ENCODE data around the gene TMEM179B. TPM values are rescaled to one million over a fixed set of nuclear protein-coding genes. Genes with fewer than 3 reads are reported as not detected.

The TMEM179B gene
- total RNA-seq, 1 donor from 2014 or later = 20.5 TPM

- intact Hi-C loops (cut with micrococcal nuclease) = no loop called here
- no peak for DNase-seq
- H3K27ac ChIP-seq (replicated peaks) = no peak overlapping the region
- H3K4me3 ChIP-seq = no peak overlapping the region
- H3K27me3 ChIP-seq (ENCODE audit: low read depth) = no peaks in the 10 kb centered on the region
- peaks cover 35% of the 10 kb centered on the region for H3K36me3 ChIP-seq
- no peak for TF ChIP-seq CTCF (IDR thresholded peaks at IDR 0.05; ENCODE audit: borderline replicate concordance)
- H3K9me3 ChIP-seq (replicated peaks) = no peaks in the 10 kb centered on the region
- H3K4me1 ChIP-seq = peaks cover 25% of the 10 kb centered on the region
Observed at GRCh38 chr11:62782753-62783152, 4.4 kb upstream of the TMEM179B start.

DNA sequence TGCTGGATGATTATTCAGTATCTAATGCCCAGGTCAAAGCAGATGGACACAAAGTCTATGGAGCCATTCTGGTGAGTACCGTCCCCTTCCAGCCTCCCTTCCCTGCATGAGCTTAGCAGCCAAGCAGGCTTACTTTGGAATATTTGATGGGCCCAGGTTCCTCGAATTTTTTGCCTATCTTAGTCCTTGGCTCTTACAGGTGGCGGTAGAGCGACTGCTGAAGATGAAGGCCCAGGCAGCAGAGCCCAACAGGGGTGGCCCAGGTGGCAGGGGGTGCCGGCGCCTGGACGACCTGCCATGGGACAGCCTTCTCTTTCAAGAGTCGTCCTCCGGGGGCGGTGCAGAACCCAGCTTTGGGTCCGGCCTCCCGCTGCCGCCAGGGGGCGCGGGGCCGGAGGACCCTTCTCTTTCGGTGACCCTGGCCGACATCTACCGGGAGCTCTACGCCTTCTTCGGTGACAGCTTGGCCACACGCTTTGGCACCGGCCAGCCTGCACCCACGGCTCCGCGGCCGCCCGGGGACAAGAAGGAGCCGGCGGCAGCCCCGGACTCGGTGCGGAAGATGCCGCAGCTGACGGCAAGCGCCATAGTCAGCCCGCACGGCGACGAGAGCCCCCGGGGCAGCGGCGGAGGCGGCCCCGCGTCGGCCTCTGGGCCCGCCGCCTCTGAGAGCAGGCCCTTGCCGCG, 741 bp upstream of the TMEM179B start:
- H3K27me3 ChIP-seq (ENCODE audit: low read depth) = no peaks in the 10 kb centered on the region
- peaks cover 36% of the 10 kb centered on the region for H3K36me3 ChIP-seq
- peak overlapping the region; percentile 99 for H3K4me3 ChIP-seq
- peak; percentile 91 for DNase-seq
- H3K4me1 ChIP-seq = peaks cover 62% of the 10 kb centered on the region
- peak; percentile 95 for TF ChIP-seq CTCF (IDR thresholded peaks at IDR 0.05; ENCODE audit: borderline replicate concordance)
- H3K9me3 ChIP-seq (replicated peaks) = no peaks in the 10 kb centered on the region
- peak overlapping the region; percentile 100 for H3K27ac ChIP-seq (replicated peaks)
- intact Hi-C loops (cut with micrococcal nuclease) = loop anchor here (5.0 kb wide), 1 partner anchor 76 kb away; no protein-coding TSS in a partner anchor

- TF ChIP-seq CTCF (IDR thresholded peaks at IDR 0.05; ENCODE audit: borderline replicate concordance) = no peak
- DNase-seq = no peak
- Histone ChIP-seq H3K4me3 (peak overlapping the region; percentile 99), H3K27ac (replicated peaks) (peak overlapping the region; percentile 100), H3K36me3 (peaks cover 42% of the 10 kb centered on the region), H3K9me3 (replicated peaks) (no peaks in the 10 kb centered on the region), H3K4me1 (peaks cover 84% of the 10 kb centered on the region), H3K27me3 (ENCODE audit: low read depth) (no peaks in the 10 kb centered on the region)
- intact Hi-C loops (cut with micrococcal nuclease) = loop anchor here (5.0 kb wide), 1 partner anchor 73 kb away; no protein-coding TSS in a partner anchor
Observed at GRCh38 chr11:62788991-62789390, 1.8 kb downstream of the TMEM179B start.

DNA sequence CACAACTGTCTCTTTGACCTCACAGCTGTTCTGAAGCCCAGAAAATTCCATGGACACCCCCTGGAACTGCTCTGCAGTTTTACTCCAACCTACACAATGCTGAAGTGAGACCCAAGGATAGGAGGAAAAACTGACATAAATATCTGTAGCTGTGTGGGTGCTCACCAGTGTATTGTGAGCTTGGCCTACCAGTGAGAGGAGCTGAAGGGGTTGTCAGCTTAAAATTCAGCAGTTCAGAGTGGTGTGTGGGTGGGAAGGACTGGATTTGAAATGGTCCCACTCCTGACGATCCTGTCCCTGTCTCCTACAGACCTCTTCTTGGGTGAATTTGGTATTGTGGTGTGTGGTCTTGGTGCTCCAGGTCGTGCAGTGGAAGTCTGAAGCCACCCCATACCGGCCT, 2.4 kb downstream of the TMEM179B start:
- peaks cover 48% of the 10 kb centered on the region for H3K36me3 ChIP-seq

DNA sequence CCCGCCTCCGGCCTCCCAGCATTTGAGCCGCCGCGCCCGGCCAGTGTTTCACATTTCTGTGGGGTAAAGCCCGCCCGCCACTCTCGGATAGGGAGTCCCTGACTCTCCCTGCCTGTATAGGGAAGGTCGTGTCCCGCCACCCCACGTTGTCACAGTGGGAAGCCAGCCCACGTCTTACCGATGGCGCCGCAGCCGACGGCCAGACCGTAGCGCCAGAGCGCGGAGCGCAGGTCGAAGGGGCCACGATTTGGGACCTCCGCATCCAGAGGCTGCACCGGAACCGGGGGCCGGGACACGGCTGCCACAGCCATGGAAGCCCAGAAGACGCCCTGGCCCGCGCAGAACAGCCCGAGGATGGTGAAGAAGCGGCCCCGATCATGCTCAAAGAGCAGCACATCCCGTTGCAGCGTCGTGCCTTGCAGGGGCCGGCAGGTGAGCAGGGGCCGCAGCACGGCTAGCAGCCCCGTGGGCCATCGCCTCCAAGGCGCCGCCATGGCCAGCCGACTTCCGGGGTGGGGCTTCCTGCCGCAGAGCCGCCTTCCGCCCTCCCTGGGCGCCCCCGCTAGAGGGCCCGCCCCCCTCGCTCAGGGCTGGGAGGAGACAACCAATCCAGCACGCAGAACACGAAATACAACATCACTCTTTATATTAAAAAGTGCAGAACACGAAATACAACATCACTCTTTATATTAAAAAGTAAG, 4.4 kb downstream of the TMEM179B start, which contains the start of gene TMEM223:
TSS of gene TMEM223 (minus strand) at position 506 of the 701 bp plus-strand sequence. CDS start at position 494, 12 bp downstream.
- H3K4me1 ChIP-seq = peaks cover 69% of the 10 kb centered on the region
- H3K9me3 ChIP-seq (replicated peaks) = no peaks in the 10 kb centered on the region
- H3K27me3 ChIP-seq (ENCODE audit: low read depth) = no peaks in the 10 kb centered on the region
- peak; percentile 21 for TF ChIP-seq CTCF (IDR thresholded peaks at IDR 0.05; ENCODE audit: borderline replicate concordance)
- peak within 1 kb of the TSS; percentile 93 for H3K4me3 ChIP-seq
- peaks cover 66% of the 10 kb centered on the region for H3K36me3 ChIP-seq
- H3K27ac ChIP-seq (replicated peaks) = peak within 1 kb of the TSS; percentile 95
- peak; percentile 90 for DNase-seq
- intact Hi-C loops (cut with micrococcal nuclease) = no loop called here

More for the DNA sequence above, 2.4 kb downstream of the TMEM179B start:
- intact Hi-C loops (cut with micrococcal nuclease) = loop anchor here (5.0 kb wide), 1 partner anchor 73 kb away; no protein-coding TSS in a partner anchor
- Histone ChIP-seq H3K4me1 (peaks cover 84% of the 10 kb centered on the region), H3K27ac (replicated peaks) (peak overlapping the region; percentile 100), H3K27me3 (ENCODE audit: low read depth) (no peaks in the 10 kb centered on the region), H3K4me3 (no peak overlapping the region), H3K9me3 (replicated peaks) (no peaks in the 10 kb centered on the region)
- no peak for TF ChIP-seq CTCF (IDR thresholded peaks at IDR 0.05; ENCODE audit: borderline replicate concordance)
- no peak for DNase-seq

All from left ventricle myocardium inferior (tissue), 1 donor.